Keratinocyte (primary cell): ENCODE measurements around the gene SRP68. TPM values are rescaled to one million over a fixed set of nuclear protein-coding genes. Genes with fewer than 3 reads are reported as not detected.

ENCODE experiments used
- DNase-seq: peaks from one replicate; pipeline ENCODE4 v3.0.0-alpha.2; 2011; ENCODE audit warnings: low read depth, missing footprints, low spot score
- FAIRE-seq: peaks from 2 replicates; lab custom pipeline; 2011; peaks lifted over from hg19 to GRCh38; lab: Jason Lieb, UNC
- H2AFZ ChIP-seq: 2 replicates; pipeline ENCODE4 v1.6.0; 2012; ENCODE audit warnings: low read length, control low read depth, inconsistent platforms; ENCODE audit not compliant: control insufficient read depth
- H3K27ac ChIP-seq: 2 replicates; pipeline ENCODE4 v1.5.1; 2011; ENCODE audit warnings: low read length; ENCODE audit not compliant: control insufficient read depth, insufficient read depth
- H3K27me3 ChIP-seq: 3 replicates; pipeline ENCODE4 v1.6.0; 2011; ENCODE audit warnings: low read length; ENCODE audit not compliant: control insufficient read depth, insufficient read depth; ENCODE audit errors: extremely low read depth
- H3K36me3 ChIP-seq, 2 experiments: 2 replicates in 1 of 2; 3 replicates in 1 of 2; pipeline ENCODE4 v1.5.1; 2011; ENCODE audit warnings: low read length in 2 of 2, mild to moderate bottlenecking in 1 of 2; ENCODE audit not compliant: control insufficient read depth in 2 of 2, insufficient read depth in 2 of 2; ENCODE audit errors: extremely low read depth in 1 of 2
- H3K4me1 ChIP-seq: 3 replicates; pipeline ENCODE4 v1.5.1; 2011; ENCODE audit warnings: low read length; ENCODE audit not compliant: control insufficient read depth, insufficient read depth; ENCODE audit errors: extremely low read depth
- H3K4me2 ChIP-seq: 3 replicates; pipeline ENCODE4 v1.6.0; 2011; ENCODE audit warnings: low read depth, low read length; ENCODE audit not compliant: control insufficient read depth, insufficient read depth; ENCODE audit errors: extremely low read depth
- H3K4me3 ChIP-seq, 3 experiments: fragments of 200-600 bp in 1 of 3; sonication (generic) in 1 of 3; 2 replicates in 2 of 3; 3 replicates in 1 of 3; pipeline ENCODE4 v1.5.1; 2011 to 2016; ENCODE audit warnings: low read length in 3 of 3, mild to moderate bottlenecking in 3 of 3, control low read depth in 2 of 3, inconsistent platforms in 1 of 3, low read depth in 1 of 3, mixed read lengths in 1 of 3, mixed run types in 1 of 3, moderate library complexity in 1 of 3; ENCODE audit not compliant: control insufficient read depth in 2 of 3, insufficient read depth in 2 of 3; ENCODE audit errors: extremely low read depth in 1 of 3
- H3K79me2 ChIP-seq: 2 replicates; pipeline ENCODE4 v1.6.0; 2012; ENCODE audit warnings: low read length; ENCODE audit not compliant: control insufficient read depth, insufficient read depth
- H3K9ac ChIP-seq: 3 replicates; pipeline ENCODE4 v1.6.0; 2011; ENCODE audit warnings: low read length; ENCODE audit not compliant: control insufficient read depth, insufficient read depth; ENCODE audit errors: extremely low read depth
- H3K9me1 ChIP-seq: 3 replicates; pipeline ENCODE4 v1.6.0; 2011; ENCODE audit warnings: low read length; ENCODE audit not compliant: control insufficient read depth, insufficient read depth; ENCODE audit errors: extremely low read depth
- H3K9me3 ChIP-seq: 2 replicates; pipeline ENCODE4 v1.5.1; 2012; ENCODE audit warnings: low read depth, low read length; ENCODE audit not compliant: control insufficient read depth
- H4K20me1 ChIP-seq: 3 replicates; pipeline ENCODE4 v1.6.0; 2011; ENCODE audit warnings: low read length; ENCODE audit not compliant: control insufficient read depth, insufficient read depth; ENCODE audit errors: extremely low read depth
- CTCF ChIP-seq, 3 experiments: IDR thresholded peaks in 1 of 3; conservative IDR thresholded peaks in 1 of 3; optimal IDR thresholded peaks in 1 of 3; 2 replicates in 2 of 3; 3 replicates in 1 of 3; pipeline versions ENCODE3 to v1.5.1; 2011; ENCODE audit warnings: low read length in 3 of 3, mild to moderate bottlenecking in 3 of 3, moderate library complexity in 2 of 3, control low read depth in 1 of 3, inconsistent platforms in 1 of 3; ENCODE audit not compliant: insufficient read depth in 2 of 3; ENCODE audit errors: extremely low read depth in 1 of 3
- EZH2 ChIP-seq: IDR thresholded peaks from one replicate; pipeline ENCODE4 v1.6.1; 2012; ENCODE audit warnings: inconsistent platforms, mild to moderate bottlenecking, low read length, moderate library complexity
- dilution Hi-C: fragments of 300-500 bp; cut with MboI; formaldehyde crosslinking; loops from one replicate; pipeline ENCODE4 v1.7.0; 2020; ENCODE audit warnings: low sequenced_read_pairs; ENCODE audit not compliant: extremely low pct_ligation_motif_present
- polyA plus RNA-seq, 5 experiments: library from polyadenylated mRNA; depleted of rRNA in 3 of 5; stranded (reverse) in 3 of 5; stranded (forward) in 1 of 5; unstranded in 1 of 5; fragments of >200 nt; gene quantifications; 1 replicate in 1 of 5; 2 replicates in 3 of 5; 3 replicates in 1 of 5; pipeline versions ENCODE4 v1.2.1 to v1.2.3, GENCODE V29; 2011 to 2012; ENCODE audit warnings: missing spikeins in 2 of 5, low read depth in 1 of 5, low replicate concordance in 1 of 5

SRP68 gene
- polyA plus RNA-seq, 1 donor (not counting 4 experiments of a cell fraction or from before 2014, with no cell fraction given), result 81.3 TPM

DNA sequence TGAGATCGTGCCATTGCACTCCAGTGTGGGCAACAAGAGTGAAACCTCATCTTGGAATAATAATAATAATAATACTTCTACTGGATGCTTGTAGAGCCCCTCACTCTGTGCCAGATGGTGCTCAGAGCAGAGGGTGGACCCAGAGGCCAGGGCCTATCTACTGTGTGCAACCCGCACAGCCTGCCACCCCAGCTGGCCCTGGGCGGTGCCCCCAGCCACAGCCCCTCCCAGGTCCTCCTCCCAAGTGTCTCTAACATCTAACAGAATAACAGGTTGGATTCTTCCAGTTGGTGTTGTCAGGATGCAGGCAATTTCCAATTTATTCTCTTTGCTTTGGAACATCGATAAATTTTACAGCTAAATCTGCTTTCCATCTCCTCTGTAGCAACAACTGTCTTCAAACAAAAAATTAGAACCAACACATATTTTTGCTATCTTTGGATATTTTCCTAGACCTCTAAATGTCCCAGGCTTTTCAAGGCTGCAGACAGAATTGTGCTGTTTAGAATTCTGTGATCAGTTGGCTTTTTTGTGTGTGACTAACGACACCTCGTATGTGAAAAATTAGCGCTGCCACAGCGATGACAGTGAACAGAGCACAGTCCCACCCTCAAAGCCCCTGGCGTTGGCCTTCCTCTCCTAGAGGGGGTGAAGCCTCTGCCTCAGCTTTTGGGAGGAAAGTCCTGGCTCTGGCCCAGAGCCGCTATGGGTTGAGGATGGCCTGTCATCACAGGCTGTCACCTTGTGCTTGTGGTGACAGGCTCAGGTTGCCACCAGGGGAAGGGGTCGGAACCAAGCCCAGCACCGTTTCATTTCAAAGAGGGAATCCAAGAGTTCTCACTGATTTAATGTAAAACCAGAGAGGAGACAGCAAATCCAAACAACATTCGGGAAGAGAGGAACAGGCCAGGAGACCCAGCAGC, 37.6 kb downstream of the SRP68 start:
- Histone ChIP-seq H3K4me1 (no peaks in the 10 kb centered on the region), H4K20me1 (no peaks in the 10 kb centered on the region), H3K27me3 (no peaks in the 10 kb centered on the region), H3K9me3 (no peaks in the 10 kb centered on the region), H3K79me2 (no peaks in the 10 kb centered on the region), H3K4me2 (no peak overlapping the region), H3K4me3 (no peak overlapping the region), H3K9ac (no peak overlapping the region), H2AFZ (no peak overlapping the region), H3K27ac (no peak overlapping the region), H3K9me1 (no peaks in the 10 kb centered on the region), H3K36me3 (peaks cover 9 to 14% of the 10 kb centered on the region in 2 experiments)
- FAIRE-seq, result no peak
- dilution Hi-C loops, result no loop called here
- TF ChIP-seq CTCF (optimal IDR thresholded peaks at IDR 0.05 in 1 of 3, IDR thresholded peaks at IDR 0.05 in 1 of 3, conservative IDR thresholded peaks at IDR 0.05 in 1 of 3; ENCODE audit: extremely low read depth in 1 of 3, insufficient read depth in 2 of 3, low read length in 3 of 3) (no peak), EZH2 (no peak)
- DNase-seq, result no peak

DNA sequence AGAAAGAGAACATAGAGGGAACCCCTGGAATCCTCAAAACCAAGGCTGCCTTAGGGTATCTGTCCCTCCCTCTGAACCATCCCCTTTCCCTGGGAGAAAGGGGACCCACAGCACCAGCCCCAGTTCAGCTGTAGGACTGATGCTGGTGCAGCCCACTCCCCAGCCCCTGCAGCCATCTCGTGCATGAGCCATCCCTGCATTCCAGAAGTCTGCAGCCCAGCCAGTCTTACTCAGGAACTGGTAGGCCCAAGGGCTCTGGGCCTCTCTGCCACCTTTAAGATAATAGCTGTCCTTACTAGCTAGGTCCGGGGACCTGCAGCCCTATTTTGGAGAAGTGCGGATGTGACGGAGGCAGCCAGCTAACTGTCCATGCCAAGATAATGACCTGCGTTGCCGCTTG, 39.2 kb downstream of the SRP68 start:
- H3K9ac ChIP-seq, result no peak overlapping the region
- H3K4me2 ChIP-seq, result no peak overlapping the region
- FAIRE-seq (no peak), DNase-seq (no peak)
- TF ChIP-seq CTCF (optimal IDR thresholded peaks at IDR 0.05 in 1 of 3, IDR thresholded peaks at IDR 0.05 in 1 of 3, conservative IDR thresholded peaks at IDR 0.05 in 1 of 3; ENCODE audit: extremely low read depth in 1 of 3, insufficient read depth in 2 of 3, low read length in 3 of 3), result no peak
- TF ChIP-seq EZH2, result no peak
- H3K4me3 ChIP-seq, result no peak overlapping the region
- no peaks in the 10 kb centered on the region for H3K27me3 ChIP-seq
- H3K4me1 ChIP-seq, result no peaks in the 10 kb centered on the region
- dilution Hi-C loops, result no loop called here
- H4K20me1 ChIP-seq, result no peaks in the 10 kb centered on the region
- no peaks in the 10 kb centered on the region for H3K79me2 ChIP-seq
- no peaks in the 10 kb centered on the region for H3K9me3 ChIP-seq
- H2AFZ ChIP-seq, result no peak overlapping the region
- no peak overlapping the region for H3K27ac ChIP-seq
- H3K36me3 ChIP-seq, result peaks cover 2% of the 10 kb centered on the region in 2 experiments
- H3K9me1 ChIP-seq, result no peaks in the 10 kb centered on the region
